GM19467 (cell line): Measurements from ENCODE around the gene MAST4.

Source experiments
- ATAC-seq: cut with Tn5 transposase; IDR thresholded peaks from one replicate; pipeline ENCODE4 v1.9.1; 2021; ENCODE audit warnings: mild to moderate bottlenecking, moderate library complexity; ENCODE audit not compliant: unreplicated experiment

The MAST4 gene

GRCh38 chr5:66896171-66896570 lies 300.0 kb downstream of the MAST4 start:
- no peak for ATAC-seq

- ATAC-seq = no peak
Measured at GRCh38 chr5:66897356-66897755, 301.2 kb downstream of the MAST4 start.

DNA sequence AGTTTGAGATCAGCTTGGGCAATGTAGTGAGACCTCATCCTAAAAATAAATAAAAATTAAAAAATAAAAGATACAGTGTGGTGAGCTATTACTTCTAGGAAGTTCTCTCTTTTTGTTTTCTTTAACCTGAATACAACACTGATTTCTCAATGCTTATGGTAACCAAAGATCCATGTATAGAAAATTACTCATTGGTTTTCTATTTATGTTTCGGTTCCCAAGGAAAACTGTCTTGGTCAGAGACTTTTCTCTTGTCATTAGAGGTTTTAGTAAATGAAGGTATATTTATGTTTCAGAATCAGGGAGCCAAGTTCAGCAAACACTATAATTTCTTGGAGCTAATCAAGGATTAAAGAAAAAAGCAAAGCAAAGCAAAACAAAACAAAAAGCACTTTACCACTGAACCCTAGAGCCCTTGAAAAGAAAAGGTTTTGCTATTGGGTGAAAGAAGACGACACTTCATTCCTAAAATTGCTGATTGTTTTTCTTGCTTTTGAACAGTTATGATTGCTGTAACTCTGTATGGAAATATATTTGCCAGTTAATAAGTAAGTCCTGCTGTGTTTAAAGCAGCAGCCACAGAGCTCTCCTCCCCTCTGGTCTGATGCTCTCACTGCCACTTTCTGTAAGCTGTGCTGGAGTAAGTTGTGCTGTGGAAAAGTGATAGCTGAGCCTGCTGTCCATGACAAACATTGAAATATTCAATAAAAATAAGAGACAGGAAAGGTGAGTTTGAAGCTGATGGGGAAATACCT lies 302.2 kb downstream of the MAST4 start:
- ATAC-seq = no peak

DNA sequence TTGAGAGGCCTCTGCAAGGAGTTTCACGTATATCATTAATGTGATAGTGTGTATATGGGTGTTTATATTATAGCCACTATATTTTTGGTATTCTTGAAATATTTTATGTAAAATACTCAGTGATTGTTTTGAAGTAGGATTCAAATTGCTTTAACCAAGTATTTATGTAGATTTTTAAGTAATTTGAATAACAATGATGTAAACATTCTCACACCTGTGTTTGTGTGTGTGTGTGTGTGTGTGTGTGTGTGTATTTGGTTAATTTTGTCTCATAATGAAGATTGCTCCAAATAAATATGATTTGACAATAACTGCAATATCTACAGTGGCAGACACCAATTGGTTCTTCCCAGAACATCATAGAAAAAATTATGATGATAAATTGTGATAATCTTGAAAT lies 307.0 kb downstream of the MAST4 start:
- no peak for ATAC-seq

DNA sequence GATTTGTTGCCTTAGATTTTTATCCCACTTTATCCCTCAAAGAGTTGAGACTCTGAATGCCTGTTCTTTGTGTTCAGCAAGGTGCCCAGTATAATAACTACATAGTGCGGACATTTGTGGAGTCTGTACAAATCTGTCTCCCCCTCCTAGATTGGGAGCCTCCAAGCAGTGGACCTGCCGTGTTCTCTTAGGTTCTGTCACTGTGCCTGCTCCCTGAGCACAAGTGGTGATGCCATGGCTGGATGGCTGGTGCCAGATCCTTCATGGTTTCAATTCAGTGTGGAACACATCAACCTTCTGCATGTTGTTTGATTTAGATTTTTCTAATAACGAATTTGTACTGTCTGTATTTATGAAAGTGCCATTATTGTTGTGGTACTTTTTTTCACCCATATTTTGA lies 307.5 kb downstream of the MAST4 start:
- ATAC-seq = no peak

DNA sequence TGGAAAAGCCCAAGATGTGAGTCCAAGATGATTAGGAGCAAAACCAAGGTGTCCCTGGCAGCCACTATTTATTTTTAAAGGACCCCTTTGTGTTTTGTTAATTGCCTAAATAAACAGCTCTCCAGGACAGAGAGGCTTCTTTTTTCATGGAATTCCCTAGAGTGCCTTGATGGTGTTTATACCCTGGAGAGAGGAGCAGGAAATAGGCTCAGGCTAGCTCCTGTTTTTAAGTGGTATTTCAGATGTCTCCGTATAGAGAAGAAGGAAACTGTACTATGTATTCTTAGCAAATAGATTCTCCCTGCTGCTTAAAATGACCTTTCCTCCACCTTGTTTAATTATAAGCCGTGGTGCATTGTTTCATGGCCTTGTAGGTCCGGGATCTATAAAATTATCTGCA lies 308.0 kb downstream of the MAST4 start:
- ATAC-seq = no peak

GRCh38 chr5:66906021-66906420 lies 309.8 kb downstream of the MAST4 start:
- ATAC-seq = no peak

GRCh38 chr5:66908230-66908629 lies 312.0 kb downstream of the MAST4 start:
- no peak for ATAC-seq

GRCh38 chr5:66909364-66909763 lies 313.2 kb downstream of the MAST4 start:
- ATAC-seq = no peak

DNA sequence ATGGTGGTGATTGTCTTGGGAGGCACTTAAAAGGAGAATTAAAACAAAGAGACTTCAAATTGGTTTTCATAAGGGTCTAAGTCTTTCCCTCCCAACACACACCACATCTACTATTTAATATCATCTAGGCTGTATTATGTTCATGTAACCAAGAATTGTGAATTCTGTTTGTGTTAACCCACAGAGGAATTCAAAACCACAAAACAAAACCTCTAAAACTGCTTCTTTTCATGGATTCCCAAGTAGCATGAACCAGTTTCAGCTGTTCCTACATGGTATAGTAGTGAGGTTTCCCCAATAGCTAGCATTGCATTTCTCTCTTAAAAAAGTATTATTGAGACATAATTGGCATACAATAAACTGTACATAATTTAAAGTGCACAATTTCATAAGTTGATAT lies 316.6 kb downstream of the MAST4 start:
- no peak for ATAC-seq

DNA sequence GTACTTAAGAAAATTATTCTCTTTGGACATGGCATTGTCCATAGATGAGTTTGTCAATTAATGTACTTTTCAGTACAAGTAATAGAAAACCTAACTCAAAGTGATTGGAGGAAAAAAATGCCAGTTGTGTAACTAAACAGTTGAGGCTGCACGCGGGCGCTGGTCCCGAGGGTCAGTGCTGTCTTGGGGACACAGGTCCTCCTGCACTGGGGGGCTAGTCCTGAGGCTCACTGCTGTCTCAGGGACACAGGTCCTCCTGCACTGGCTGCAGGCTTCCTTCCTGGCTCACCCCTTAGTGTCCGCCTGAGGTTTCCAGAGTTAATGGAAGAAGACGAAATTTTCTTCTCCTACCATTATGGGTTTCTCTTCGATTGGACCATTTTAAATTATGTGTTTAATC lies 319.3 kb downstream of the MAST4 start:
- ATAC-seq = no peak

DNA sequence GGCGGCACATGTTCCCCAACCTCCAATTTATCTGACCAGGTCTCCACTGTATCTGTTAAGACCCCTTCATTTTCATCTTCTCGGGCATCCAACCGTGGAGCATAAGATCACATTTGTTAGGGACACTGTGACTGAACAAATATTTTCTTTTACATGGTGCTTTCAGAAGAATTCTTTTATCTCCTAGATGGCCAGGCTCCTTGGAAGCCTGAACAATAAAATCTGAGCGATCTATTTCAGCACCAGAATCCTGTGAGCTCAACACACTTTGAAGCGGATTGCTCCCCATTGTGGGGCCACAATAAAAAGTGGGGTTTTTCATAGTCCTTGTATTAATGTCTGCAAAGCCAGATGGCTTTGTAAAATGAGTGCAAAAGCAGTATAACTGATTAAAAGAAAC lies 326.7 kb downstream of the MAST4 start:
- no peak for ATAC-seq

GRCh38 chr5:66923457-66923856 lies 327.3 kb downstream of the MAST4 start:
- ATAC-seq = no peak

GRCh38 chr5:66923922-66924321 lies 327.7 kb downstream of the MAST4 start:
- no peak for ATAC-seq

DNA sequence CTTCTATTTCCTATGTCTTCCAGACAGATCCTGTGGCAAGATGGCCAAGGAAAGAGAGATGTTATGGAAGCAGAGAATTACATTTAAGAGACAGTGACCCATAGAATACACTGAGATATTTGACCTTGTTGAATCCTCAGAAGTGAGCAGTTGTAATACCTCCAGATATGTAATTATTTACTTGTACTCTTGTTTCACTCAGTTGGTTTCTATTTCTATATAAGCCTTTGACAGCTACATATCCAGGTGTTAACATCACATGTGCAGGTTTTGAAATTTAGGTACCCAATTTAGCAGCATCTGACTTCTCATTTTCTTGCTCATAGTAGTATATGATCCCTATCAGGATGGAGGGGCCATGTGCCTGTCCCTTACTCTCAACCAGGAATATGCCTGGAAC lies 330.9 kb downstream of the MAST4 start:
- ATAC-seq = no peak

- no peak for ATAC-seq
Measured at GRCh38 chr5:66929281-66929680, 333.1 kb downstream of the MAST4 start.

GRCh38 chr5:66929995-66930394 lies 333.8 kb downstream of the MAST4 start:
- ATAC-seq = no peak

DNA sequence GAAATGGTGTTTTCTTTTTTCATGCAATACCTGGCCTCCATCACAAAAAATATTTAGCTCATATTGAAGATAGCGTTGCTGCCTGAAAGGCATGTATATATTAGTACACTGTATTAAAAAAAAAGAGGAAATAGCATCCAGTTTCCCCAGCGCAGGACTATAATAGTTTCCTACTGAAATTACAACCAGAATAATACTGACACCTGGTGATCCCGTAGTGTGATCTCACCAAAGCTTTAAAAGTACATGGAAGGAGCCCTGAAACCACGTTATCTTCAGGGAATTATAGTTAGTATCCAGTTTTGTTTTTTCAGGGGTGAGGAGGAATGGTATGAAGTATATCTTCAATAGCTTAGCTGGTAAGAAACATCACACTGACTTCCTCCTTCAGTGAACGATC lies 335.5 kb downstream of the MAST4 start:
- ATAC-seq = no peak

GRCh38 chr5:66932457-66932856 lies 336.3 kb downstream of the MAST4 start:
- ATAC-seq = no peak

GRCh38 chr5:66933066-66933465 lies 336.9 kb downstream of the MAST4 start:
- no peak for ATAC-seq

DNA sequence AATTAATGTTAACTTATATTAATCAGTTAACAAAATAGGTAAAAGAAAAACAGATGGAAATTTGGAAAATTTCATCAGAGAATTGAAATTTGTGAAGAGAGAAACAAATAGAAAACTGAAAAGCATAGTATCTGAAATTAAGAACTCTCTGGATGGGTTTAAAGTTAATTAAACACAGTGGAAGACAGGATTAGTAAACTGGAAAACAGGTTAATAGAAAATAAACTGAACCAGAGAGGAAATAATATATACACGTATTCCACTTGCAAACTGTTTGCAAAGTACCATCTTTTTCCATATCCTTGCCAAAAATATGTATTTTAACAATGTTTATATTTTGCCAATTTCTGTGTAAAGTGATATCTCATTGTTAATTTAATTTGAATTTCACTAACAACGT lies 342.9 kb downstream of the MAST4 start:
- ATAC-seq = no peak

DNA sequence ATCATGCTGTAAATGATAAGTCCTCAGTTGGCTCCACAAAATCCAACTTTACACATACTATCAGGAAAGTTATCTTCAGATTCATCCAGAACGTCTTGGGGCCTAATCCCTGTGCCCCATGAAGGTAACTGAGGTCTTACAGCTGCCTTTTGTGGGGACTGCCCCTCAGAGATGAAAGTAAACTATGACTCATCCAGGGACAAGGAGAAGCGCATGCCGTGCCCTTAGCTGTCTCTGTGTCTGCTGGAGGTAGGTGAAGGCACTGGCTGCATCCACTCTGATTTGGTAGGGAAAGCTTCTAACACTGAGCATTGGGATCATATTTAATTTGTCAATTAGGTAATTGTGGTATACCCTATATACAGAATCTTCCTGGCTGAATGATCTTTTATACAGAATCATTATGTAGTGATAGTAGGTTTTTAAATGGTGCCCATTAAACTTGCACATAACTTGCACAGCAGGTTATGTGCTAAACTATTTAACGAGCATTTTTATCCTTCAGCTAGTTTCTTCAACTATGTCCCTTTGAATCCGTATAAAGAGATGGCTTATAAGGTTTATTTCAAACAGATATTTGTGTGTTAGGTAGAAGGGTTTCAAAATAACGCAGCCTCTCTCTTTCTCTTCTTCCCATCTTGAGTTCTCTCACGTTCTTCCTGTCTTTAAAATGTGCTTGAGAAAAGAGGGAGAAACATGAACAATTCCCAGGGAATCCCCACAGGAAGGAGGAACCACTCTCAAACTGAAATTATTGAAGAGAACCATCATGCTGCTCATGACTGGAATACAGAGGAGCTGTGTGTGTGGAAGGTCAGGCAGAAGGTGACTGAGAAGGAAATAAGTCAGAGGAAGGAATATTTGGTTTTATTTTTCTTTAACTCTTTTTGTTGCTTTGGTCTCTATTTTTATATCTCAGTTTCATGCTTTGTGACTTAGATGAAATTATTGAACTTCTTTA lies 349.5 kb downstream of the MAST4 start:
- peak; percentile 80 for ATAC-seq
